Measurements from ENCODE around the gene ATG5. TPM values are rescaled to one million over a fixed set of nuclear protein-coding genes. Genes with fewer than 3 reads are reported as not detected.

The ATG5 gene
- total RNA-seq, 1 experiment from 2014 or later: 51.4 TPM

GRCh38 chr6:106300944-106301343, 24.6 kb downstream of the ATG5 start:
- ChIA-PET POLR2A (no interaction called here), CTCF (interaction anchor here (1.3 kb wide), 1 partner anchor 869 kb away, joined by 13 read pairs; no protein-coding TSS in a partner anchor)
- BruUV-seq (replicated peaks): no TSS peak
- DNase-seq (ENCODE audit: low read depth, low spot score): peak; percentile 10
- H3K4me3 ChIP-seq (ENCODE audit: low read depth in 2 of 2, low read length in 2 of 2): no peak overlapping the region
- in situ Hi-C loops (cut with HindIII; ENCODE audit: low pct_unique_long_range_greater_than_20kb, low sequenced_read_pairs) (no loop called here), intact Hi-C loops (cut with micrococcal nuclease; ENCODE audit: unreplicated experiment) (loop anchor here (2.0 to 10.0 kb wide), 3 partner anchors 206 to 876 kb away; no protein-coding TSS in a partner anchor)
- no peaks in the 10 kb centered on the region for H3K27me3 ChIP-seq (ENCODE audit: control insufficient read depth, insufficient read depth, low read length)
- 0 out of 2 replicates have a peak, but pooled peaks have one; percentile 72 for ATAC-seq
- H3K4me1 ChIP-seq (ENCODE audit: control insufficient read depth, insufficient read depth, low read length): peaks cover 5% of the 10 kb centered on the region; the same call in 1 of the 2 replicates
- TF ChIP-seq TCF7L2 (IDR thresholded peaks at IDR 0.05; ENCODE audit: low read depth, low read length) (no peak), CTCF (IDR thresholded peaks at IDR 0.05) (peak; percentile 67; the same call in 1 of the 2 replicates), POLR2AphosphoS5 (IDR thresholded peaks at IDR 0.05; ENCODE audit: low read depth, low read length) (no peak)
- H3K27ac ChIP-seq (ENCODE audit: low read length): no peak overlapping the region
- no peaks in the 10 kb centered on the region for H3K9me3 ChIP-seq (ENCODE audit: control insufficient read depth, insufficient read depth, low read depth, low read length)
- H3K36me3 ChIP-seq (ENCODE audit: control insufficient read depth, insufficient read depth, low read length): no peaks in the 10 kb centered on the region

- Histone ChIP-seq H3K4me3 (ENCODE audit: low read depth in 2 of 2, low read length in 2 of 2) (no peak overlapping the region), H3K36me3 (ENCODE audit: control insufficient read depth, insufficient read depth, low read length) (no peaks in the 10 kb centered on the region), H3K27me3 (ENCODE audit: control insufficient read depth, insufficient read depth, low read length) (no peaks in the 10 kb centered on the region), H3K4me1 (ENCODE audit: control insufficient read depth, insufficient read depth, low read length) (peaks cover 3% of the 10 kb centered on the region; the same call in 1 of the 2 replicates), H3K27ac (ENCODE audit: low read length) (no peak overlapping the region), H3K9me3 (ENCODE audit: control insufficient read depth, insufficient read depth, low read depth, low read length) (no peaks in the 10 kb centered on the region)
- peak; percentile 42; the same call in 1 of the 2 replicates for ATAC-seq
- TF ChIP-seq CTCF (IDR thresholded peaks at IDR 0.05) (no peak), TCF7L2 (IDR thresholded peaks at IDR 0.05; ENCODE audit: low read depth, low read length) (no peak), POLR2AphosphoS5 (IDR thresholded peaks at IDR 0.05; ENCODE audit: low read depth, low read length) (no peak), REST (IDR thresholded peaks at IDR 0.05; ENCODE audit: insufficient read depth in 1 of 2, low read depth in 2 of 2, low read length in 1 of 2) (no peak), SIN3A (IDR thresholded peaks at IDR 0.05; ENCODE audit: borderline replicate concordance, insufficient read depth, low read depth, low read length) (no peak)
- intact Hi-C loops (cut with micrococcal nuclease; ENCODE audit: unreplicated experiment) (loop anchor here (2.0 to 10.0 kb wide), 3 partner anchors 205 to 875 kb away; no protein-coding TSS in a partner anchor), in situ Hi-C loops (cut with HindIII; ENCODE audit: low pct_unique_long_range_greater_than_20kb, low sequenced_read_pairs) (no loop called here)
- BruUV-seq (replicated peaks): no TSS peak
- ChIA-PET POLR2A (no interaction called here), CTCF (interaction anchor here (1.3 kb wide), 1 partner anchor 869 kb away, joined by 13 read pairs; no protein-coding TSS in a partner anchor)
- DNase-seq (ENCODE audit: low read depth, low spot score): no peak
These were observed 25.4 kb downstream of the ATG5 start for GRCh38 chr6:106300020-106300780.

Measured in Panc1 (cell line).